Activated naive CD4-positive, alpha-beta T cell (primary cell): ENCODE measurements around the gene PLCH1.

Source experiments
- DNase-seq, 4 experiments: peaks; one replicate each; lab custom pipeline; 2025; lab: John Stamatoyannopoulos, UW

The PLCH1 gene

DNA sequence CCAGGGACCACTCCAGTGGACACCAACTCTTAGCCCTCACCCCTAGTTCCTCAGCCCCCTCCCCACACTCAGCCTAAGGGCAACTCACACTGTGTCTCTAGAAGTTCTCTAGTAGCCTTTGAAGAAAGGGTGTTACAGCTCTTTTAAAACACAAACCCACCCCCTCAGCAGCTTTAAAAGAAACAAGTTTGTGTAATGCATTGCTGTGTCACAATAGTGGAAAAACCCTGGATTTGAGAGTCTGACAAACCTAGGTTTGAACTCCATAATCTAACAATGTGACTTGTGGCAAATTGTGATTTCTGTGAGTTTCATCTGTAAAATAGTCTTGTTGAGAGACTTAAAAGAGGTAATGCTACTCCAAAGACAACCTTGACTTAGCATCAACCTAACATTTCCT lies 54.0 kb downstream of the PLCH1 start:
- DNase-seq = no peak

DNA sequence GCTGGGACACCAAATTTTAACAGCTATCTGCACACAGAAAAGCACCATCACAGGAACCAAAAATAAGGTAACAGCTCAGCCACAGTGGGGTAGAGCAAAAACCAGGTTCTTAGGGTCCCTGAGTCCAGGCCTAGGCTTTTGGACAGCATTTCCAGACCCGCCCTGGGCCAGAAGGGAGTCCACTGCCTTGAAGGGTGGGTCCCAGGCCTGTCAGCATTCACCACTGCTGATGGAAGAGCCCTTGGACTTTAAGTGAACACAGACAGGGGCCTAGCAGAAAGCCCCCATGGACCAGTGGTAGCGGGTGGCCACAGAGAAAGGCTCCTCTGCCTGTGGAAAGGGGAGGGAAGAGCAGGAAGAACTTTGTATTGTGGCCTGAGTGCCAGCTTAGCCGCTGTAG lies 56.4 kb downstream of the PLCH1 start:
- no peak for DNase-seq

DNA sequence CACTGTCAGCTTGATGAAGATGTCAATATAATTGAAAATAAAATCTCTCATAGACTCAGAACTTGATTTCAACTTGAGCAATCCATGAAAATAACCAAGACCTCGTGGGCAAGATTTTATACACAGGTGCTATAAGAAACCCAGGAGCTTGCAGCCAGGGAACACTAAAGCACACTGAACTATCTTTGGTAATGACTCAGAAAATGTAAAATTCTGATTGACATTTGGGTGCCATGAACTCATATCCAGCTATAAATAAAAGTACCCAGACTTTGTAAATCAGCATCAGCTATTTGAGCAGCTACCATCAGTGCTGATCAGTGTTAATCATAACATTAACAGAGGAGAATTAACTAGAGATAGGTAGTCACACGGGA lies 61.5 kb downstream of the PLCH1 start:
- no peak for DNase-seq

DNA sequence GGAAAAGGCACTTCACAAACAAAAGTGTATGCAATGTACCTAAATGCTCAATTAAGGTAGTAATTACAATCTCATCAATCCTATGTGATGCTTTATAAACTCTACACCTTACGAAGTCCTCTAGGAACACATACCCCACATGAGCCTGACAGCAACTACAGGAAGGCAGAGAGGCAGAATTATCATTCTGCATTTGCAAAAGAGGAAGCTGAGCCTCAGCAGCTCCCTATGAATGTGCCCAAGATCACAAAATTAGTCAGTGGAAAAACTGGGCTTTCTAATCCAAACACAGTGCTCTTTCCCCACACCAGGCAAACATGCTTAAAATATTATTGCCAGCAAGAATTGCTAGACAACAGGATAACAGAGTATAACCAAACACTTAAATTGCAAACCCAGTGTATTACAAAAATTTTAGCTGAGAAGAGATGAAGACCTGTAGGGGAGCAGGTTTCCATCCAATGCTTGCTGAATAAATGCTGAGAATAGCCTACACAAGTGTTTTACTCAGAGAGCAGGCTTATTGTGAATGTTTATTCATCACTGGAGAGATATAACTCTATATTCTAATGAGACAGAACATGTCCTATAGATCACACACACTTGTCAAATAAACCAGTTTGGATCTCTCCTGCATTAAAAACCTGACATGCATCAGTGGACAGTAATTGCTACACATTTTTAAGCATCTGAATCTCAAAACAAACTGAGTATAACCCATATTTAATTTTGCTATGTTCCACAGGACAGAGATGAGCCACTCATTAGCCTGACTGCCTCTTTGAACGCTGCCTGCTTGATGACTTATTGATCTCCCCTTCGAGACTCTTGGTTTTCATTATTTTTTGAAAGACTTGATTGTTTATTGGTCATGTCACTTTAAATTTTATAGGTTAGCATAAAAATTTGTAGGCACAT lies 62.2 kb downstream of the PLCH1 start:
- no peak for DNase-seq

DNA sequence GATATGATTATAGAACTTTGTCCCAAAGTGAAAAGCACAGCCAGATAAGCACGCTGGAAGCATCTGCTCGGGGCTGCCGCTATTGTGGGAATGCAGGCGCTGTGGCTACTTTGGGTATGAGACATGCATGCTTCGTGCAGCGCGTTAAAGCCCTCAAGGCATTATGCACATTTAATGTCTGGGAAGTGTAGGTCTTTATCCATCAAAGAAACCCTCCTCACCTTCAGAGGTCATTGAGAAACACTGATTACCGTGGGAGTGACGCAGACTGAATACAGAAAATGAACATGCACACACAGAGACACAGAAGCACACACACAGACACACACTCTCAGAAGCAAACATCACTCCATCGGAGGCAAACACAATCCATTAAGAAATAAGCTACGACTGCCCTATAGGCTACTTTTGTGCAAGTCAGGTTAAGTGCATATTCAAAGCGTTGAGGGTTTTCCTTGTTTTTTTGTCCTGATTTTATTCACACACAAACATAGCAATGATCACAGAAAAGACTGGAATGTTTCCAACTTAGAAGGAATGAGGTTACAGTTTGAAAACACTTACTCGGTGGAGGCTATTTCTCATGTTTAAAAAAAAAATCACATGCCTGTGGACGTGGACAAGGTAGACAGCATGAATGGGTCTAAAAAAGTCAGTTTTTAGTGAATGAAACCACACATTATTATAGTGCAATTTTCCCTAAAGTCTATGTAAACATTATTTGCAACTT lies 68.5 kb downstream of the PLCH1 start:
- no peak for DNase-seq

DNA sequence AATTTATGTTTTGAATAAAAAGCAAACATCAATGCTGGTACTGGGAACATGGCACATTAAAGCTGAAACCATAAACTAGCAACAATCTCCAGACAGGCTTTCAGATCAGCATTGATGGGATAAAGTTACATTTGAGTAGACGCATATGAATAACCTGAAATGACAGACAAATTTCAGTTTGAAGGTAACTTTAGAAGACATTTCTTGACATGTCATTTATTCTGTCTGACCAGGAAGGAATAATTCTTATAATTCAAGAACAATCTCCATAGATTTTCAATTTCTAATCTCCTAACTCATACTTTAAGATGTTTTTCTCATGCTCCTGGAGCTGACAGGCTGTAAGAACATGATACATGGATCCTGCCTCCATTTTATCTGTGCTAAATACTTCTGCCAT lies 69.8 kb downstream of the PLCH1 start:
- no peak for DNase-seq

DNA sequence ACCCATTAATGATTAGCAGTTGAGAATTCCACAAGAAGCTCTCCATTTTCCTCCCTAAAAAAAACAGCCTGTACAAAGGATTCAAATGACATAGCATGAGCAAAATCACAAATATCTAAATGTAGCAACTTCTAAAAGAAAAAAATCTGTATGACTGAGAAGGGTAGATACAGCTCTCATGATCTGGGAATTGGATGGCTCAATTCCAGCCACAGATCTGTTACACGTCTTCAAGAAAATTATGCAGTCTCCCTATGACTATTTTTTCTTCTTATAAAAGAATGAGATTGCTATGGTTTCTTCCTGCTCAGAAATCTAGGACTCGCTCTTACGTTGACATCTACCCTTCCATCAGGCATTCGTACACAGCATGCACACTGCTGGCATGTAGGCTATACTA lies 71.5 kb downstream of the PLCH1 start:
- no peak for DNase-seq

DNA sequence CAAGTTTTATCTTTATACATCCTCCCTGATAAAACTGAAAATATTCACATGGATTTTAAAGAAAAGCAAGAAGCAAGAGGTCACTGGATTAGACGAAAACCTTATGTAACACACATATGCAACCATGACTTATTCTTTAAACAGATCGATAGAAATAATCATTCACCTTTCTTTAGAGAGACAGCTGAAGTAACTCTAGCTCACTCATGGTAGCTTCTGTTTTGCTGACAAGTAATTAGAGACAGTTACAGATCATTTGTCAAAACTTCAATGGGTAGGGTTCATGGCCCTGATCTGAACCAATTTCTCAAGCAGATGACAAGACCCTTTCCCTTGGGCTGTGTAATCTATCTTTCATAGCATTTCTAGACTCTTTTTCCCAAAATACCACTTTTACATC lies 74.5 kb downstream of the PLCH1 start:
- DNase-seq = no peak

DNA sequence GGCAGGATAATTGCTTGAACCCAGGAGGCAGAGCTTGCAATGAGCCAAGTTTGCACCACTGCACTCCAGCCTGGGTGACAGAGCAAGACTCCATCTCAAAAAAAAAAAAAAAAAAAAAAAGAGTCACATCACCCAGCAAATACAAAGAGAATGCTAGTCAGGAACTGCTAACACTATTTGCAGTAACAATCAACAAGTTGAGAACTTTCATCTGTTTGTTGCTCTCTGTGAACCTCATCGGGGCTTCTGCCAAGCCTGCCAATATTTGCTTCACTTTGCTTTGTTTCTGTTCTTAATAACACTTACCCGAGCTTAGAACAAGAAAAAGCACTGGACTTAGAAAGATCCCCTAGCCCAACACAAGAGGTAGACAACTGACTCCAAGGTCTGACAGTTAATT lies 76.9 kb downstream of the PLCH1 start:
- DNase-seq = no peak

DNA sequence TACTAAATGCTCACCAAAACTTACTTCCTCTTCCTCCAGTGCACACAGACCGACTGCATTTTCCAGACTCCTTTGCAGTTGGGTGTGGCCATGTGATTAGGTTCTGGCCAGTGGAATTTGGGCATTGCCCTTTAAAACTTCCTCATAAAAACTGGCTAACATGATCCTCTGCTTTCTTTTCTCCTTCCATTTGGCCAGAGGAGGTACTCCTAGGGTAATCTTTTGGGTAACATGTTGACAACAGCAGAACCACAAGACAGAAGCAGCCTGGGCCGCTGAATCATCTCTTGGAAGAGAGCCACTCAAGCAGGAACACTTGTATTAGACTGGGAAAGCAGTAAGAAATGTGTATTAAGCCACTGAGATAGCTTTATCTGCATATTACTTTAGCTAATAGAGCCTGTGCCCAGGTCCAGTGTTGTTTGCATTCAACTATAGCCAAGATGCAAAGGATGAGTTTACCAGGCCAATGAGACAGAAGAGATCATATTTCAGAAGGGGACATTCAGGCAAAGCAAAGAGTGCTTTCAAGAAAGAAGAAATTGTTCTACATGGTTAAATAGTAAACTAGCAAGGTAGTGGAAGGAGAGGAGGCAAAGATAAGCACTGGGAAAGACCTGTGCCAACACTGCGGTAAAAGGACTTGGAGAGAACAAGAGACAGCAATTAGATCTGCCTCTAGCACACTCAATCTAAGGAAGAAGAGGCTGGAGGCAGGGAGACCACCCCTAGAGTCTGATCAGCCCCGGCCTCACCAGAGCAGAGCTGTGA lies 79.8 kb downstream of the PLCH1 start:
- no peak for DNase-seq

DNA sequence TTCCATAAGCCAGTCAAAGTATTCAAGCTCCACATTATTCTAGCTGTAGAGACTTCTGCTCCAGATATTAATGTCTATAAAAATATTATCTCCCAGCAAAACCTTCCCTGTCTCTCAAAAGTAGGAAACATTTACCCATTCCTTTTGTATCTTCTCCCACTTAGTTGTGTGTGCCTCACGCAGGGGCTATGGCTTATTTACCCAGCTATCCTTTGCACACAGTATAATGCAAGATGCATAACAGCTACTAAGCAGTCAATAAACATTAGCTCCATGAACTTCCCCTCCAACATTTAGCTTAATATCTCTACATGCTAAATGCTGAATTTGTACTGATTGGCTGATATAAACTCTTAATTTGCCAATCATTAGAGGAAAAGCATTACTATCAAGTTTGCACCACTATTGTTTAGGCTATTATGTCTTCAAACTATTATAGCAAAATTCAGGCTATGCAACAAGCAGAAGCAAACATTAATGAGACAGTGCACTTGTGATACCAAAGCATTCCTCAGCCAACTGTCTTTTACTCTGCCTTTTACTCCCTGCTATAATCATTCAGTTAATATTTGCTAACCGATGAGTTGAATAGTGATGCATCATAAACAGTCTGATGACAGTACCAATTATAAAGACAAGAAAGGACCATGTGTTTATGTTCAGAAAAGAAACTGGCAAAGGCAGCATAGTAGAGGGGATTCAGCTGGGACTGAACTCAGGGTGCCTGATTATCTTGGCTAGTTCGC lies 81.2 kb downstream of the PLCH1 start:
- DNase-seq = no peak

DNA sequence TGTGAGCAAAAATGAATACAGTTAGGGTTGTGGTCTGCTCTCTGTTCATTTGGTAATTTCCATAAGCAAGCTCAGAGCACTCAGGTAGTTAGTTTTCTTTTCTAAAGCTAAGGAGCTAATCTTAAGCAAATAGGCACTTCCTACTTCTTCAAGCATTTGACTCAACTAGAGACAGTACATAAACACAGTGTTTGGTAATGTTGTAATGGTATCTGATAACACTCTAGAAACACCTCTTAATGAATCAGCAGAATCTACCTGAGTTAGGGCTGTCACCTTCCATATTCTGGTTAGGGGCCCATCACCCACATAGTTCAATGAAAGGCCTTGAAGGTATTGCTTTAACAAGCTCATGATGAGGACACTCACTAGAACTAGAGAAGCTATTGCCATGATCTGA lies 83.1 kb downstream of the PLCH1 start:
- DNase-seq = no peak

DNA sequence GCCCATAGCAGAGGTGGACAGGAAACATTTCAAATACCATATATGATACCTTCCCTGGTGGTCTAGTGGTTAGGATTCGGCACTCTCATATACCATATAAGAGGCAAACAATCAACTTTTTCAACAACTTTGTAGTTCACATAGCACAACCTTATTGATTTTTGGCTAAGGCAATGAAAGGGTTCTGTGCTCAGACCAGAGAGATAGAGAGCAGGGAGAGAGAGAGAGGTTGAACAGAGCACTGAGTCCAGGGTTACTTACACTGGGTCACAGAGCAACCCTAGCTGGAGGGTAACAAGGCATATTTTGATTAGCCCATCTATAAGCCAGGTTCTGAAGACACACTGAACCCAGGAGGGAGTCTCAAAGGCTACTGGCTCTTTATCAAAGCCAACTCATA lies 83.8 kb downstream of the PLCH1 start:
- no peak for DNase-seq

DNA sequence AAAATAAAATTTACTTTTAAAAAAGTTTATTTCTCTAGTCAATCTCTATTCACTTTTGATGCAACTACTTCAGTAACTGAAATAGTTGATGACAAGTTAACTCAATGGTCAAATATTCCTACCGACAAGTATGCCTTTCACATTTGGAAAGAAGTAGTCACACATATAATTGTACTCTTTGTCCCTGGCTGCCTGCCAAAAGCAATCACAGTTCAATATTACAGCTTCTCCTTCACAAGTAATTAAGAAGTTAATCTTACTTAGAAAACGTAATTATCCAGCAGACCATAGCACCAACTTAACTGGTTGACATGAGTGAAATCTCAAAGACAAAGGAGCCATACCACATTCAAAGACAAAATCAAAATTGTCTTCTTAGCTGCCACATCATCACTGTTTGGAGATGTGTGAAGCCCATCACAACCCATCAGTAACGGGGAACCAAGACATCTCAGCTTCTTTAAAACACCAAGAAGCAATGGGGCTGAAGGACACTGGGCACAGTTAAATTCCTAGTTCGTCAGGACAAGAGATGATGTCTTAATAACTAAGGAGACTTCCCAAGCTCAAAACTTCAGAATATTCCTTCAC lies 86.1 kb downstream of the PLCH1 start:
- DNase-seq = no peak

DNA sequence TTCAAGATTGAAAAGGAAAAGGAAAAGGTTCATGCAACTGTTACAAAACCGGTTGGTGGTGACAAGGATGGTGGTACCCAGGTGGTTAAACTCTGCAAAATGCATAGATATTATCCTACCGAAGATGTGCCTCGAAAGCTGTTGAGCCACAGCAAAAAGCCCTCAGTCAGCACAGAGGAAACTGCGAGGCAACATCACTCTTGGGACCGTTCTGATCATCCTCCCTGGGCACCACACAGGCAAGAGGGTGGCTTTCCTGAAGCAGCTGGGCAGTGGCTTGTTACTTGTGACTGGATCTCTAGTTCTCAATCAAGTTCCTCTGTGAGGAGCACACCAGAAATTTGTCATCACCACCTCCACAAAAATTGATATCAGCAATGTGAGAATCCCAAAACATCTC lies 86.9 kb downstream of the PLCH1 start:
- DNase-seq = no peak

DNA sequence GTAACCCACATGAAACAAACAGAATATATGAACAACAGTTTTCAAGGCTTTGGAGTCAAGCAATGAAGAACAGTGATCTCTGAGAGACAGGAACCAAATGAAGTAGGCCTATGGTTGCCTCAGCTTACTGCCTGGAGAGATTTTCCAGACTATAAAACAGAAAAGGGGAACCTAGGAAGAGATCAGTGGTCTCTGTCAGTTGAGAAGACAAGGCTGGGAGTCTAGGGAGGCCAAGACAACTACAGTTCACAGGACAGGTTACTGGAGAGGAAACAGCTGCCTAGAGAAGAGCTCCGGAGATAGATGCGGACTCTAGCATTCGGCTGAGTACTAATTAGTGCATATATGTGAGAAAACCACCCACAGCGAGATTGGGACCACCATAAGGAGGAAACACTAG lies 87.7 kb downstream of the PLCH1 start:
- no peak for DNase-seq

DNA sequence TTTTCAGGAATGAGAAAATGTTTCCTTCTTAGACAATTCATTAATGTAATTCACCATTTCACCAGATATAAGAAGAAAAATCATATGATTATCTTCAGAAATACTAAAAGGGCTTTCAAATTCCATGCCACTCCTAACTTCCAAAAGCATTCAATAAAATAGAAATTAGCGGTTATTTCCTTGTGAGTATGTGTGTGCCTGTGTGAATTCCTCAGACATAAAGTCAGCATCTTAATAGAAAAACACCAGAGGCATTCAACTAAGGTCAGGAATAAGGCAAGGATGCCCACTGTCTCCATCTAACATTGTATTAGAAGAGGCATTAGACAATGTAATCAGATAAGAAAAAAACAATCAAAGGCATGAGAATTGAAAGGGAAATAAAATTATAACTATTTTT lies 88.4 kb downstream of the PLCH1 start:
- no peak for DNase-seq

DNA sequence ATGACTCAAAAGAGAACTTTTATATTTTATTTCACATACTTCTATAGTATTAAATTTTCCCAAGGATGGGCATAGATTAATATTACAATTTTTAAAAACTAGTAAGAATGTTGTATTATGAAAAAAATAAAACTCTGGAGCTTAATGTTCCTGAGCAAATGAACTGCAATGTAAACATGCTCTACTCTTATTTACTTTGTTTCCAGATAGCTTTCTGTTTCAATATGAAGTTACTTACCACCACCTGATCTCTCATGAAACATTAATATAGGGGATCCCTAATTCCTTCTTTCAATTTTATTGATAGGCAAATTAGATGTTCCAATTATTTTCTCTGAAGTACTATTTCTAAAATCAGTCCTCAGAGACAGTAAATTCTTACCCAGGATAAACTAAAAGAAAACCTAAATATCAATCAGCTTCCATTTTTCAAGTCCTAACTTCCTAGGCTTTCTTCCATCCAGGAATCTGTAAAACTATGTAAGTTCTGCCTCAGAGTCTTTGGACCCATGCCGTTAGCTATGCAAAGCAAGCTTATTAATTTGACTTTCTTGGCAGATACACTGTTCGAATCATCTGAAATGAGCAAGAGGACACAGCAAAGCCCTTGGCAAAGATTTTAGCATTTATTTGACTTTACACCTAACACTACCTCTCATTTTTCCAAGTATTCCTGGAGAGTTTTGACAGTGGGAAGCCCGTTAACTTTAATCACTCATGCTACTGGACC lies 93.2 kb downstream of the PLCH1 start:
- DNase-seq = no peak

DNA sequence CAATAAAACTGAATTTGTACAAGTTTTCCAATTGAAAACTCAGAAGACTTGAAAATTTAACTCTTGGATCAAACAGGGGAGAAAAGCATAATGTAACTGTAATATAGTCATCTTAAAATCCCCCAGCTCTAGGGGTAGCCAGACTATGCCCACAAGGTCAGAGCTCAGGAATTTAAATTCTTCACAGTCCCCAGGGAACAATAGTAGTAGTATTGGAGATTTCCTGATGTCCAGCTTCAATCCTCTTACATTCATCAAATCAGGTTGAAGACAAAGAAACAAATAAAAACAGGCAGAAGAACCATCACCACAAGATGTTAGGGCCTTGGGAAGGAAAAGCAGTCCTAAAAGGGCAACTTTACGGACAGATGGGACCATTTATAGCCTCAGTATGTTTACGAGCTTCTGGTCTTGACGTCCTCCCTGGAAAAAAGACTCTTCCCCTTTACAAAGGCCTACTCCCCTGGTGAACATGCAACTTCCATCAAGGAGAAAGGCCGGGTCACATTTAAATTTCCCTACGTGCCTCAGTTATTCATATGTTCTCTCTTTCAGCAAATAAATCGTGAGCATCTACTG lies 96.8 kb downstream of the PLCH1 start:
- no peak for DNase-seq

DNA sequence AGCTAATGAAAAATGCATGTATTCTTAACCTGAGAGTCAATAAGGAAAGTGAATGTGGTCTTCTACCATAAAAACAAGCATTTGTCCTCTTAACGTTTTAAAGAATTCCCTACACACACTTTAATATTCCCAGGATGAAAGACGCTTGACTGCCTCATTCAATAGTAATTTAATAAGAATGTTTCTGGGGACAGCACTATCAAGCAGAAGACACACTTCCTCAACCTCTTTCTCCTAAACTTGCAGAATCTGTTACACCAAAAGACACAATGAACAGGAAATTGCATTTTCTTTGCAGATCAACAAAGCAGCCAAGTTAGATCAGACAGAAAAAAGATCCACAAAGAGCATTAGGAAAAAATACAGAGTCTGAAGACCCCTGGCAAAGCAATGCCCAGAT lies 97.7 kb downstream of the PLCH1 start:
- no peak for DNase-seq

DNA sequence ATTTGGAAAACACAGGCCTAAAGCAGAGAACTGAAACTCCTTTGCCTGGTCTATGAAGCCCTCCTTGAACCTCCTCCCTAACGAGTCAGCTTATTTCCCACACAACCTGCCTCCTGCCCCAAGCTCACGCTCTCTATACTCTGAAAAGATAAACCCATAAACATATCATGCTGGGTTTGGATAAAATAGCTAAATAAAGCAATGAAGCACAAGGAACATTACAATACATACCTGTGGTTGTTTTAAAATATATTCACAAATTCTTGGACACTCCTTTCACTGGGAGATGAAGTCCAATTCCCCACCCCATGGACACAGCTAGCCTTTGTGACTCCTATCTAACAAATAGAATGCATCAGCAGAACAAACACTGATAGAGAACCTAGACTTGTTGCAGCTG lies 98.2 kb downstream of the PLCH1 start:
- DNase-seq = no peak
